GM18526 (cell line): Measurements from ENCODE around the gene ZNF611.

Experiments
- POLR2A ChIP-seq: IDR thresholded peaks from 3 replicates; pipeline ENCODE4 v1.6.1; 2011; ENCODE audit not compliant: insufficient read length; ENCODE audit errors: extremely low read depth

The ZNF611 gene

GRCh38 chr19:52710538-52710937, 24.3 kb downstream of the ZNF611 start:
- no peak for TF ChIP-seq POLR2A

GRCh38 chr19:52703917-52704316, 30.9 kb downstream of the ZNF611 start:
- no peak for TF ChIP-seq POLR2A

- no peak for TF ChIP-seq POLR2A
These were observed 34.2 kb downstream of the ZNF611 start for GRCh38 chr19:52700673-52701072.

- TF ChIP-seq POLR2A: no peak
These were observed 38.8 kb downstream of the ZNF611 start for GRCh38 chr19:52695996-52696395.

DNA sequence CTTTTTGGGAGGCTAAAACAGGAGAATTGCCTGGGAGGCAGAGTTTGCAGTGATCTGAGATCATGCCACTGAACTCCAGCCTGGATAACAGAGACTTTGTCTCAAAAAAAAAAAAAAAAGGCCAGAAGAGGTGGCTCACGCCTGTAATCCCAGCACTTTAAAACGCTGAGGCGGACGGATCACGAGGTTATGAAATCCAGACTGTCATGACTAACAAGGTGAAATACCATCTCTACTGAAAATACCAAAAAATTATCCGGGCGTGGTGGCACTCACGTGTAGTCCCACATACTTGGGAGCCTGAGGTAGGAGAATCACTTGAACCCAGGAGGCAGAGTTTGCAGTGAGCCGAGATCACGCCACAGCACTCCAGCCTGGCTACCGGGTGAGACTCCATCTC, 39.9 kb downstream of the ZNF611 start:
- no peak for TF ChIP-seq POLR2A

DNA sequence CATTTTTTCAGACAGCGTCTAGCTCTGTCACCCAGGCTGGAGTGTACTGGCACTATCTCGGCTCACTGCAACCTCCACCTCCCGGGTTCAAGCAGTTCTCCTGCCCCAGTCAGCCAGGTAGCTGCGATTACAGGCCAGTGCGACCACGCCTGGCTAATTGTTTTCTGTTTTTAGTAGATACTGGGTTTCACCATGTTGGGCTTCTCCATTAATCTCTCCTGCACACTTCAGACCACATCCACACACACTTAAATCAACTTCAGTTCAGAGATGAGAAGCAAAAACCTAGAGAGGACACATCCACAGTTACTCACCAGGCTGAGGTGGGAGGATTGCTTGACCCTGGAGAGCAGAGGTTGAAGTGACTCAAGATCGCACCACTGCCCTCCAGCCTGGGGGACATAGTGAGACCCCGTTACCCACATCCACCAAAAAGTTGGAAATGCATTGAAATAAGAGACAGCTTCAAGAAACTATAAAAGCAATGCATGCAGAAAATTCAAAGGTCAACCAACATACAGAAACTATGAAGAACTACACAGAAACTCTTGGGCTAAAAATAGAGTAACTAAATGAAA, 42.3 kb downstream of the ZNF611 start:
- TF ChIP-seq POLR2A: no peak

DNA sequence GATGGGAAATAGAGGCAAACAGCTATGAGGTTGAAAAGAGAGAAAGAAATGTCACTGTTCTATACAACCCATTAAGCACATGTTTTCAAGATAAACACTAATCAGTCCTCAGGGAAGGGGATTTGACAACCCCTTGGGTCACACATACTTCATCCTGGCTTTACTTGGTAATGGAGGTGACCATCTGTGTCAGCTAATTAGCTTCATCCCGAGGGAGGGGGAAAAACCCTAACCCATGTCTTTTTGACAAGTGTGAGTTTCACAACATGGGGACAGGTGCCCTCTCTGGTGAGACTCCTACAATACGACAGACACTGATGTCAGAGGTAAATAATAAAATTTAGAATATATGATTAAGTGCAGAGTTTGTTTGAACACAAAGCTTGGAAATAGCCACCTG, 43.1 kb downstream of the ZNF611 start:
- no peak for TF ChIP-seq POLR2A

GRCh38 chr19:52691215-52691610, 43.6 kb downstream of the ZNF611 start:
- TF ChIP-seq POLR2A: no peak

- peak; percentile 80 for TF ChIP-seq POLR2A
These were observed 44.3 kb downstream of the ZNF611 start for GRCh38 chr19:52690369-52691214.

DNA sequence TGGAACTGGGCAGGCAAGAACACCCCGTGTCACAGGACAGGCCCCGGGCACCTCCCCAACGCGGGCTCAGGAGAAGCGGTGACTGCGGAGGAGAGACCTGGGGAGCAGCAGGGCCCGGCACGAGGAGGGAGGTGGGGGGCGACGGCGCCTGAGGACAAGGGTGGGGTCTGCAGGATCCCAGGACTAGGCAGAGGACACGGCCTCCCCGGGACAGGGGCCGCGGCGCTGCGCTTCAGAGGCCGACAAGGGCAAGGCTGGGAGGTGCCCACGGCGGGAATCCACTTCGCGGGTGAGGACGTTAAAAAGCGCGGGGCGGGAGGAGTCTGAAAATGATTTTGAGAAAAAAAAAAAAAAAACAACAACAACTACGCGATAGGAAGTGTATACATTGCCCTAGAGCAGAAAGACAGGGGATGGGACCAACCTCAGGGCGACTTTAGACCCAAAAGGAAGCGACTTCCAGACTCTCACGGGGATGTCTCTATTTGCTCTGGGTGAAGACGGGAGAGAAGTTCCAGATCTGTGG, 44.9 kb downstream of the ZNF611 start:
- TF ChIP-seq POLR2A: no peak

DNA sequence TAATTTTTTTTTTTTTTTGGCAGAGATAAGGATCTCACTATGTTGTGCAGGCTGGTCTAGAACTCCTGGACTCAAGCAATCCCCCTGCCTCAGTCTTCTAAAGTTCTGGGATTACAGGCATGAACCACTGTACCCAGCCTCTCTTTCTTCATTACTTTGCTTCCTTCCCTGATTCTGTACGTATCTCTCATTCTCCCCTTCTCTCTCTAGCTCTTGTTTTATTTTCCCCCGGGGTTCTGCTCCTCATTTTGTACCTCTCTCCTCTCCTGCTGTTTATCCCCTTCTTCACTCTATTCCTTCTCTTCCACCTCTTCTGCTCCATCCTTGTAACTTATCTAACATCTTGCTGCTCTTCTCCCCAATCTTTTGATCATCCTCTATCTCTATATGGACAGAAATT, 46.5 kb downstream of the ZNF611 start:
- TF ChIP-seq POLR2A: no peak

GRCh38 chr19:52687684-52688083, 47.2 kb downstream of the ZNF611 start:
- no peak for TF ChIP-seq POLR2A

DNA sequence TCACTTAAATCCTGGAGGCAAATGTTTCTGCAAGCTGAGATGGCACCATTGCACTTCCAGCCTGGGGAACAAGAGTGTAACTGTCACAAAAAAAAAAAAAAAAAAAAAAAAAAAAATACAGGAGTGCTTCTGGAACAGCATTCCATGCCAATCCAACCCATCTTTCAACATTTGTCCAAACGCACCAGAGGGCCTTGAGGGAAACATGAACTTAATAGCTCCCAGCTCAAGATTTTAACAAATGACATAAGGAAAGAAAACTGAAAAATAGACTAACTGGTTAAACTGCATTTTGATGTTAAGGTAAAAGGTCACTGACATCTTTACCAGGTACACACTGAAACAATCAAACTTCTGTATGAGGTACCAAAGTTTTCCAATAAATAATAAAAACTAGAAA, 49.0 kb downstream of the ZNF611 start:
- TF ChIP-seq POLR2A: no peak

DNA sequence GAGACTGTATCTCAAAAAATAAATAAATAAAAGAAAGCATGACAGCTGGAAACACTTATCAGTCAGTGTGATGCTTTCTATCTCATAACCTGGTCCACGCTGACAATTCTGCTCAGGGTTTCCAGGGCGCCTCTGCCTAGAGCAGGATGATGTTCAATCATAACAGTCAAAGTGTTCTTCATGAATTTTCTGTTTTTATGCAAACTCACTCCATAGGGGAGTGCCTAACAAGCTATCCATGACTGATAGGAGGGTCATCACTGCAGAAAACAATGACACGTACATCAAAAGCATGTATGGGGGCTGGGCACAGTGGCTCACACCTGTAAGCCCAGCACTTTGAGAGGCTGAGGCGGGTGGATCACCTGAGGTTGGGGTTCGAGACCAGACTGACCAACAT, 55.2 kb downstream of the ZNF611 start:
- no peak for TF ChIP-seq POLR2A

GRCh38 chr19:52673014-52673413, 61.8 kb downstream of the ZNF611 start:
- TF ChIP-seq POLR2A: no peak

- TF ChIP-seq POLR2A: no peak
These were observed 64.8 kb downstream of the ZNF611 start for GRCh38 chr19:52670046-52670445.

GRCh38 chr19:52669586-52669985, 65.3 kb downstream of the ZNF611 start:
- TF ChIP-seq POLR2A: no peak

DNA sequence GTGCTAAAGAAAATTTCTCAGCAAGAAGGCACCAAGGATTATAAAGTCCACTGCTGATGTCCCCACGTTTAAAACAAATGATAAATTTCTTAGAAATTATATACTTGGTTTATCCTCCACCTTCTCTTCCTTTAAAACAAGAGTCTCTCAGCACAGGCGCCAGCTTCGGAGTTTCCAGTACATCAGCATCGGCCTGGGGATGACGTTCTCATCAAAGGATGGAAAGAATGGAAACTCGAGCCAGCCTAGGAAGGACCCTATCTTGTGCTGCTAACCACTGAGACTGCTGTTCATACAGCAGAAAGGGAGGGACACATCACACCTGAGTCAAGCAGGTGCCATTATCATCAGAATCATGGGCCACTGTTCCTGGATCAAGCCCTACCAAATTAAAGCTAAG, 66.9 kb downstream of the ZNF611 start:
- TF ChIP-seq POLR2A: no peak
